ENCODE results near the gene FANCC. TPM values are rescaled to one million over a fixed set of nuclear protein-coding genes. Genes with fewer than 3 reads are reported as not detected.

Gene FANCC
- total RNA-seq, 4 donors from 2014 or later = 3.4 to 12.2 (median 5.6) TPM

DNA sequence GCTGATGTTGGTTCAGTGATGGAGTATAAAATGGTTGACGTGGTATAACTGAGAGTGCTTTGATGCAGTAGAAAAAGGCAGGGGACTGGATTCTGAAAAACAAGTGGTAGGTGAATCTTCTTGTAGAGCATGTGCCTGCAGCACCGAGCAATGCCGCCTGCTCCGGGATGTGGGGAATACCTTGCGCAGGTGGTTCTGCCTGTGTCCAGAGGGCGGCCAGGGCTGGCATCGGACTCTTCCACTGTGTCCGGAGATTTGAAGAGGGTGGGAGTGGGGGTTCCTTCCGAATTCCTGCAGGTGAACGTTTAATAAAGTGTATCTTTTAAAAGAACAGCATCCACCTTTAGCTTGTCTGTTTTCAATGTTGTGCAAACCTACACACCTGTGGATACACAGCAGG is 238.0 kb downstream of the FANCC start:
- TF ChIP-seq CTCF (IDR thresholded peaks at IDR 0.05; ENCODE audit: low read depth) = no peak

GRCh38 chr9:95078939-95079338 is 238.6 kb downstream of the FANCC start:
- TF ChIP-seq CTCF (IDR thresholded peaks at IDR 0.05; ENCODE audit: low read depth) = no peak

DNA sequence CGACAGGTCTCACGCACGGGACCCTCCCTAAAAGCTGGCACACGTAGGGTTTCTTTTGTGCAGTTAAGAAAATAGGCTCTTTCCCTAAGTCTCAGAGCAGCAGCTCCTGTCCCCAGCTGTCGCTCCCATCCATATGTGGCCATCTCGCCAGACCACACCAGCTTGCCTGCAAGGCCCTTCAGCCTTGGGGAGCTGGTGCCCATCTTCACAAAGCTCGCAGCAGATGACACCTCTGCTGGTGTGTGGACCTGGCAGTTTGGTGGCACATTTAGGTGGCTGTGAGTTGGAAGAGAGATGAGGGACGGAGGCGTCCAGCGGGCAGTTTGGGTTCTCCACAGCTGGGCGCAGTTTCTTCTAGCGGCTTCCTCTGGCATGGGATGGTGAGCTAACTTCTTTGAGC is 239.0 kb downstream of the FANCC start:
- no peak for TF ChIP-seq CTCF (IDR thresholded peaks at IDR 0.05; ENCODE audit: low read depth)

DNA sequence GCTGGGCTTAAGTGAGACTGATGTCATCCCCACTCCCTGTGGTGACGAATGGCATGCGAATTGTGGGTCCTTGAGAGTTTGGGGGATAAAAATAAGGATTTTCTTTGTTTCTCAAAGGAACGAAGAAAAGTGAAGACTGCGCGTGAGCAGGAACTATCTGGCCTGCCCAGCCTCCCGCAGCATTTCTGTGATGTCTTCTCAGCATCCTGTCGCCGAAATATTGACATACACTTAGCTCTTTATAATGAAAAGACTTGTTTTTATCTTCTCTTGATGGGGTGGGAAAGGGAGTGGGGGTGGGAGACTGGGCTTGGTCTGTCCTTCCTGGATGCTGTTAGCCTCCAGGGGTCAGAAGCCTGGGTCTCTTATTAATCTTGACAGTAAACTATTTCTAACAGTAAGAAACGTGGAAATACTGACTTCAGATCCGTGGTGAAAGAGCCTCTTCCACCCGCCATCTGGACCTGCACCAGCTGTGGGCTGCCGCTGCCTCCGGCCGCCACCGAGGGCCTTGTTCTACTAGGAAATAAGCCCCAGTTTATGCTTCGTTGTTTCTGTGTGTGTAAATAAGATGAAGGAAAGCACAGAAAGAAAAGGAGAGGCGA is 239.6 kb downstream of the FANCC start:
- TF ChIP-seq CTCF (IDR thresholded peaks at IDR 0.05; ENCODE audit: low read depth) = no peak

GRCh38 chr9:95077053-95077765 is 240.3 kb downstream of the FANCC start:
- TF ChIP-seq CTCF (IDR thresholded peaks at IDR 0.05; ENCODE audit: low read depth) = no peak

- no peak for TF ChIP-seq CTCF (IDR thresholded peaks at IDR 0.05; ENCODE audit: low read depth)
Observed at GRCh38 chr9:95076696-95077052, 240.8 kb downstream of the FANCC start.

GRCh38 chr9:95075700-95076099 is 241.8 kb downstream of the FANCC start:
- TF ChIP-seq CTCF (IDR thresholded peaks at IDR 0.05; ENCODE audit: low read depth) = no peak

Data from subcutaneous adipose tissue (tissue), 4 donors.